Urinary bladder (tissue), 4 donors: ENCODE measurements around the gene HYCC1. TPM values are rescaled to one million over a fixed set of nuclear protein-coding genes. Genes with fewer than 3 reads are reported as not detected.
"Not testable (repeated sequence)": the region's sequence is repeated elsewhere in the genome, so short reads cannot be mapped to it uniquely, and the experiment has no call there.

Experiments
- DNase-seq: peaks from one replicate; pipeline ENCODE4 v3.0.0-alpha.2; 2015; ENCODE audit errors: extremely low spot score
- H3K27ac ChIP-seq: one replicate; pipeline ENCODE4 v1.5.1; 2013; ENCODE audit warnings: low read depth, mild to moderate bottlenecking, moderate library complexity
- H3K36me3 ChIP-seq: one replicate; pipeline ENCODE4 v1.6.1; 2013; ENCODE audit warnings: mild to moderate bottlenecking, moderate library complexity; ENCODE audit not compliant: insufficient read depth
- H3K4me1 ChIP-seq: one replicate; pipeline ENCODE4 v1.6.1; 2013; ENCODE audit warnings: mild to moderate bottlenecking, moderate library complexity; ENCODE audit not compliant: insufficient read depth
- H3K4me3 ChIP-seq: one replicate; pipeline ENCODE4 v1.5.1; 2013; ENCODE audit warnings: low read depth, low read length
- WGBS: extraction: QIAGEN DNeasy Blood & Tissue Kit; methylation state at CpG from one replicate; pipeline ENCODE4 v1.1.7; 2013; 5-methylcytosine and 5-hydroxymethylcytosine counted together
- polyA plus RNA-seq: library from polyadenylated mRNA; stranded (reverse); fragments of 200-250 nt; gene quantifications from one replicate; pipeline ENCODE4 v1.2.3, GENCODE V29; 2013
- total RNA-seq: library from RNA; depleted of rRNA; stranded (reverse); fragments of >200 nt; gene quantifications from one replicate; pipeline ENCODE4 v1.2.3, GENCODE V29; 2014
- donor health status: healthy with polysubstance abuse.
- donor health status: healthy.

The HYCC1 gene
- total and polyA plus RNA-seq, 2 donors = 19.4 to 79.1 TPM

DNA sequence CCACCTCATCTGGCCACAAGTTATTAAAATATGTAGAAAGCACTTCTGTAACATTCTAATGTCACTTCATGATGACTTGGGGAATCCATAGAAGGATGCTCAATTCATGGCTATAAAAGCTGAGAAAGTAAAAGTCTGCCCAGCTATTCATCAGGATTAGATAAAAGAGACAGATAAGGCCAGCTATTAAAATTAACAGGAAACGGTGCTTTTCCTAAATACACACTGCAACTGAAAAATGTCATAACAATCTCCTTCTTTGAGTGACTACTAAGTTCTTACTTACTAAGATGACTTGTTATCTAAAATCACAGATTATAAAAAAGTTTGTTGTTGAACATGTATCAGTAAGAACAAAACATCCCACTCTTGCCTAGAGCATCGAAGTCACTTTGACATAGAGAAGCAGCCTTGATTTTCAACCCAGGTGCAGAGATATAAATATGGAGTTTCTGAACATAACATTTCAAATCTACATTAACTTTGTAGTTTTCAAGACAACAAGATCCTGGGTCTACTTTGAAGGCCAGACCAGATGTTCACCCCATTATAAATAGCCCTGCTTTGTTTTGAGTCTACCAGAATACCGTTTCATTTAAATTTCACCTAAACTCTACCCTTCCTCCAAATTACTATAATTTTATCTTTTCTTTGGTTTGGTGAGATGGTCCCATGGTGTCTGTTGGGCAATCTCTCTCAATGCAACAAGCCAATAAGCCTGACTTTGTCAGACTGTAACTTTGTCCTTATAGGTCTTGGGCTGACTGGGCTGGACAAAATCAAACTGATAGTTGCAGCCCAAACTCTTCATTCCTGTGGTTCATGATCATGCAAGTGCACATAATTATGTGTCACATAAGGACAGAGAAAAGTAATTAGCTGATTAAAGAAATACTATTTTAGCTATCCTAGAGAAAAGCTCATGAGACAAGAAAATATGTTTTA is 24.0 kb downstream of the HYCC1 start:
- H3K4me3 ChIP-seq = no peak overlapping the region
- no peak overlapping the region for H3K27ac ChIP-seq
- no peaks in the 10 kb centered on the region for H3K36me3 ChIP-seq
- no peak for DNase-seq
- H3K4me1 ChIP-seq = no peaks in the 10 kb centered on the region
- WGBS = 75% methylated on average over 3 of the region's 3 CpGs

DNA sequence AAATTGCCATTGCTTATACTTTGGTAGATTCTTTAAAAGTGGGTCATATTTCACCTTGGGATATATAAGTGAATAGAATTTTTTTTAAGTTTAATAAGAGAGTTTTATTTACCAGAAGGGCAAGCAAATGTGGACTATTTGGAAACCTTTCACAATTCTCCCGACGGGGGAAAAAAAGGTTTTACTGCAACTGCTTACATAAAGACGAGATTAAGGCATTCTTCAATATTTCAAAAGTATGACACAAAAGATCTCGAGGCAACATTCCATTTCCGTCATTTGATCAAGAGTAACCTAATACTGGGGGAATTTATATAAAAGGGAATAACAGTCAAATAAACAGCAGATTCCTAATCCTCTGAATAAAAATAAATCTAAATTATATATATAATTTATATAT is 28.5 kb downstream of the HYCC1 start:
- 79% methylated on average over 5 of the region's 5 CpGs for WGBS
- Histone ChIP-seq H3K36me3 (no peaks in the 10 kb centered on the region), H3K4me3 (no peak overlapping the region), H3K4me1 (no peaks in the 10 kb centered on the region), H3K27ac (no peak overlapping the region)
- DNase-seq = no peak

DNA sequence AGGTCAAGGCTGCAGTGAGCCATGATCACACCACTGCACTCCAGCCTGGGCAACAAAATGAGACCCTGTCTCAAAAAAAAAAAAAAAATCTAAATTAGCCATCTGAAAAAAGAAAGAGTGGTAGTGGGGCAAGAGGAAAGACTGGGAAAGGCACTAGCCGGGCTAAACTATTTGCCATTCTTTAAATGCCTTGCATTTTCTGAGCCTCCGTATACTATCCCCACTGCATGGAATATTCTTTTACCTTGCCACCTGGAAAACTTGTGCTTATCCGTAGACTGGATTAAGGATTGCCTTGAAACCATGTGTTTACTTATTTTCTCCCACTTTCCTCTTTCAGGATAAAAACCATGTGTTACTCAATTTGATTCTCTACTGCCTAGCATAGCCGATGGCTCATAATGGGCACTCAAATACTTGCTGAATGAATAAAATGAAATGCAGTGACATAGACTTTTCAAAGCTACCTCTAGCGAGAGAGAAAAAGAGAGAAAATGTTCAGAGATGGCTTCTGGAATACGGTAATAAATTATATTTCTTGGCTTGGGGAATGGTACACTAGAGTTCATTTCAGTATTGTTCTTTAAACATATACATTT is 30.6 kb downstream of the HYCC1 start:
- H3K4me3 ChIP-seq = no peak overlapping the region
- DNase-seq = no peak
- no peaks in the 10 kb centered on the region for H3K4me1 ChIP-seq
- no peak overlapping the region for H3K27ac ChIP-seq
- 95% methylated on average over 6 of the region's 6 CpGs for WGBS
- H3K36me3 ChIP-seq = no peaks in the 10 kb centered on the region

DNA sequence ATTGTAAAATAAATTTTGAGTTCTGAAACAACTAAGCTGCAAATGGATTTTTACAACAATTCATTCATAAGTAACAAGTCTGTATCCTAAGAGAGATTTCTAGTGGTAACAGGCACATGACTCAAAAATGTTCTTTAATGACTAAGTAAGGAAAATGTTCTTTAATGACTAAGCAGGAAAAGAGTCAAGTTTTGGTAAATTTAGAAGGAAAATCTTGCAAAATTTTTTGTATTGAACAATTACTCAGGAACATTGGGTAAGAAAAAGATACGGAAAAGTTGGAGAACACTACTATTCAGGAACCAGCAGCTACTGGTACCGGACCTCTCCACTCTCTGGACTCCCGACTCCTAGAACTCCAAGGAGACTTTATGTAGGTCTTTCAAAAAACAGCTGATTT is 33.5 kb downstream of the HYCC1 start:
- 96% methylated on average over 3 of the region's 3 CpGs for WGBS
- Histone ChIP-seq H3K4me1 (no peaks in the 10 kb centered on the region), H3K4me3 (no peak overlapping the region), H3K36me3 (no peaks in the 10 kb centered on the region), H3K27ac (no peak overlapping the region)
- DNase-seq = no peak

DNA sequence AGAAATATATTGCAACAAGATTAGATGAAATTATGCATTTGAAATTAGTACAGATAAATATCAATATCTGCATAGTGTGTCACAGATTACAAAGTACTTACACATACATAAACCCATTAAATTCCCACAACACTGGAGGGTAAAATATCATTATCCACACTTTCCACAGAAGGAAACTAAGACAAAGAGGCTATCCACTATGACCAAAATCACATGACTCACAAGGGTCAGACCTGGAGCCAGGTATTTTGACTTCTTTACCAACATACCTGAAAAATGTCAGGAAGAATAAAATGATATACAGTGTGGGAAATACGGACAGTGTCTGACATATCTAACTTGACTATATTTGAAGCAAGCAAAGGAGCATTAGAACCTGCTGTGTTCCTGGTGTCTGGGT is 34.1 kb downstream of the HYCC1 start:
- Histone ChIP-seq H3K27ac (no peak overlapping the region), H3K4me3 (no peak overlapping the region), H3K4me1 (no peaks in the 10 kb centered on the region), H3K36me3 (no peaks in the 10 kb centered on the region)
- 98% methylated on average over 1 of the region's 1 CpG for WGBS
- DNase-seq = no peak

DNA sequence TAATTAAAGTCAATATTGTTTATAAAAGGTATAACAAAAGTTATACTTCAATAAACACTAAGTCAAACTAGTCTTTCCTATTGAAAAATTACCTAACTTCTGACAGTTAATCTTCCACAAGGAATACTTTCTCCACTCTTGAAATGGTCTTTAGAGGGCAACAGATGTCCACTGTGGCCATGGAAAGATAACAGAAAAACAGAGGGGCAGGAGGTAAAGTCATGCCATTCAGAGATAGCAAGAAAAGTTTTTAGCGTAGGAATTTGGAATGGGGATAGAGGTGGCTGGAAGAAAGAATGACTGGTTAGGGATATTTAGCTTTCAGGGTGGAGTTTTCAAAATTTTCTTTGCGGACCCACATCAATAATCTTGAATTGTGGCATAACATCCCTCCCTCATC is 34.7 kb downstream of the HYCC1 start:
- Histone ChIP-seq H3K27ac (no peak overlapping the region), H3K36me3 (no peaks in the 10 kb centered on the region), H3K4me3 (no peak overlapping the region), H3K4me1 (no peaks in the 10 kb centered on the region)
- 93% methylated on average over 2 of the region's 2 CpGs for WGBS
- no peak for DNase-seq

DNA sequence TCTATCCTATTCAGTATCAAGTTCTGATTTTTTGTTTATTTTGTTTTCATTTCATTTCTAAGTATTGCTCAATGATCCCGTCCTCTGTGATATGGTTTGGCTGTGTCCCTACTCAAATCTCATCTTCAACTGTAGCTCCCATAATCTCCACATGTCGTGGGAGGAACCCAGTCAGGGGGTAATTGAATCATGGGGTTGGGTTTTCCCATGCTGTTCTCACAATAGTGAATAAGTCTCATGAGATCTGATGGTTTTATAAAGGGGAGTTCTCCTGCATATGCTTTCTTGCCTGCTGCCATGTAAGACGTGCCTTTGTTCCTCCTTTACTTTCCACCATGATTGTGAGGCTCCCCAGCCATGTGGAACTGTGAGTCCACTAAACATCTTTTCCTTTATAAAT is 39.3 kb downstream of the HYCC1 start:
- H3K4me3 ChIP-seq, H3K27ac ChIP-seq, H3K4me1 ChIP-seq, H3K36me3 ChIP-seq, DNase-seq: not testable (repeated sequence)
- WGBS = 92% methylated on average over 3 of the region's 3 CpGs

DNA sequence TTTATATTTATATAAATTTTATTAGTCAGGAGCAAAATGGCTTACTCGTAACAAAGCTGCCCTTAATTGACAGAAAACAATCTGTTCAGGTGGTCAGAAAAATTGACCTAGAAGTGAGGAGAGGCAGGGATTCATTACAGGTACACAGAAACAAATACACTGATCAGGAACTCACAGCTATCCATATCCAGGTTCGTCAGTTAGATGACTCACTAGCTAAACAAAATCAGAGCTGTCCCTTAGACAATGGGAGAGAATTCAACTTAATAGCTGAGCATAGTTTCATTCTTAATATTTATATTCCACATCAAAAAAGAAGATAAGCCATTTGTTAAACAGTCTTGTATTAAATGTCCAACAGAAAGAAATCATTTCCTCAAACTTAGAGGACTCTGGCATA is 41.7 kb downstream of the HYCC1 start:
- no peaks in the 10 kb centered on the region for H3K4me1 ChIP-seq
- no peaks in the 10 kb centered on the region for H3K36me3 ChIP-seq
- no peak overlapping the region for H3K4me3 ChIP-seq
- no peak for DNase-seq
- WGBS = 86% methylated on average over 2 of the region's 2 CpGs
- H3K27ac ChIP-seq = no peak overlapping the region

DNA sequence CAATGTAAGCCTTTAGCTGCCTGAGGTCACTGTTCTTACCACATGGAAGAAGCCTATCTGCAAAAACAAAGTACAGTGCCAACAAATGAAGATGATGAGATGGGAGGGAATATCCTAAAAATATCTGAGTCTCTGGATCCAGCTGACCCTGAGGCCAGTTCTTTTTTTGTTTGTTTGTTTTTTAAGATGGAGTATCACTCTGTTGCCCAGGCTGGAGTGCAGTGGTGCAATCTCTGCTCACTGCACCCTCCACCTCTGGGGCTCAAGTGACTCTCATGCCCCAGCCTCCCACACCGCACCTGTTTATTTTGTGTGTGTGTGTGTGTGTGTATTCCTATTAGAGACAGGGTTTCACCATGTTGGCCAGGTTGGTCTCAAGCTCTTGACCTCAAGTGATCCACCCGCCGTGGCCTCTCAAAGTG is 44.9 kb downstream of the HYCC1 start:
- no peak for DNase-seq
- Histone ChIP-seq H3K4me3 (no peak overlapping the region), H3K27ac (no peak overlapping the region), H3K4me1 (no peaks in the 10 kb centered on the region), H3K36me3 (no peaks in the 10 kb centered on the region)
- WGBS = 82% methylated on average over 3 of the region's 3 CpGs

Other genes with a start within 250 kb of the HYCC1 start
- gene TOMM7, start 191.3 kb downstream of the HYCC1 start, total RNA-seq = 143 TPM
- 634 TPM for gene TOMM7, start 191.3 kb downstream of the HYCC1 start, polyA plus RNA-seq
- 38.5 TPM for gene KLHL7, start 91.7 kb upstream of the HYCC1 start, total RNA-seq
- 26.4 TPM for gene KLHL7, start 91.7 kb upstream of the HYCC1 start, polyA plus RNA-seq
- gene NUP42, start 167.9 kb upstream of the HYCC1 start, total RNA-seq = 50.4 TPM
- 28.5 TPM for gene NUP42, start 167.9 kb upstream of the HYCC1 start, polyA plus RNA-seq
- 48.1 TPM for gene GPNMB, start 232.6 kb upstream of the HYCC1 start, total RNA-seq
- gene GPNMB, start 232.6 kb upstream of the HYCC1 start, polyA plus RNA-seq = 62.2 TPM